DOHH2 (cell line): Measurements from ENCODE around the gene MOV10.

Experiments
- EZH2phosphoT487 ChIP-seq: fragments of 200-600 bp; sonication (generic); IDR thresholded peaks from 2 replicates; pipeline ENCODE4 v1.6.1; 2017; ENCODE audit warnings: borderline replicate concordance, mild to moderate bottlenecking, antibody characterized with exemption, low read length, moderate library complexity, mixed read lengths
- TF ChIP-seq, protein P1 (sequence below): fragments of 200-600 bp; sonication (generic); IDR thresholded peaks from one replicate; pipeline ENCODE4 v1.5.1; 2014; ENCODE audit warnings: antibody characterized with exemption, mild to moderate bottlenecking, low read depth, low read length; ENCODE audit not compliant: poor library complexity, severe bottlenecking

GRCh38 chr1:112692681-112693080, 18.2 kb downstream of the MOV10 start:
- TF ChIP-seq, protein P1, sequence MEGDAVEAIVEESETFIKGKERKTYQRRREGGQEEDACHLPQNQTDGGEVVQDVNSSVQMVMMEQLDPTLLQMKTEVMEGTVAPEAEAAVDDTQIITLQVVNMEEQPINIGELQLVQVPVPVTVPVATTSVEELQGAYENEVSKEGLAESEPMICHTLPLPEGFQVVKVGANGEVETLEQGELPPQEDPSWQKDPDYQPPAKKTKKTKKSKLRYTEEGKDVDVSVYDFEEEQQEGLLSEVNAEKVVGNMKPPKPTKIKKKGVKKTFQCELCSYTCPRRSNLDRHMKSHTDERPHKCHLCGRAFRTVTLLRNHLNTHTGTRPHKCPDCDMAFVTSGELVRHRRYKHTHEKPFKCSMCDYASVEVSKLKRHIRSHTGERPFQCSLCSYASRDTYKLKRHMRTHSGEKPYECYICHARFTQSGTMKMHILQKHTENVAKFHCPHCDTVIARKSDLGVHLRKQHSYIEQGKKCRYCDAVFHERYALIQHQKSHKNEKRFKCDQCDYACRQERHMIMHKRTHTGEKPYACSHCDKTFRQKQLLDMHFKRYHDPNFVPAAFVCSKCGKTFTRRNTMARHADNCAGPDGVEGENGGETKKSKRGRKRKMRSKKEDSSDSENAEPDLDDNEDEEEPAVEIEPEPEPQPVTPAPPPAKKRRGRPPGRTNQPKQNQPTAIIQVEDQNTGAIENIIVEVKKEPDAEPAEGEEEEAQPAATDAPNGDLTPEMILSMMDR, result no peak
- TF ChIP-seq EZH2phosphoT487, result no peak
